ENCODE measurements around the gene SGPP2.
"Not testable (repeated sequence)": the region's sequence is repeated elsewhere in the genome, so short reads cannot be mapped to it uniquely, and the experiment has no call there.

SGPP2 gene

DNA sequence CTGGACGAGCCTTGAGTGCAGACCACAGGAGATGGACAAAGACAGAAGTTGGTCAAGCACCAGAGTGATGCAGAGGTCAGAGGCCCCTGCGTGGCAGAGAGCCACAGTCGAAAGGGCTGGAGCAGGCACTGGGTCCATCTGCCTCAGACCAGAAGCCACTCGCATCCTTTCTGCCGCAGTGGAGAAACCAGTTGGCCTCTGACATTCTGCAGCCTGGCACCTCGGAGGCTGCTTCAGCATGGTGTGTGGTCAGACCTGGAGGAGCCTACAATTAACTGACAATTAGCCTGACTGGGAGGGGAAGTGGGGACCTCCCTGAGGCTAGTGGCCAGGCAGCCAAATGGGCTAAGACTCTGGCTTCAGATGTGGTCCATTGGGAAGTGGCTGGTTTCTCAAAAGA lies 111.1 kb downstream of the SGPP2 start:
- DNase-seq = no peak

DNA sequence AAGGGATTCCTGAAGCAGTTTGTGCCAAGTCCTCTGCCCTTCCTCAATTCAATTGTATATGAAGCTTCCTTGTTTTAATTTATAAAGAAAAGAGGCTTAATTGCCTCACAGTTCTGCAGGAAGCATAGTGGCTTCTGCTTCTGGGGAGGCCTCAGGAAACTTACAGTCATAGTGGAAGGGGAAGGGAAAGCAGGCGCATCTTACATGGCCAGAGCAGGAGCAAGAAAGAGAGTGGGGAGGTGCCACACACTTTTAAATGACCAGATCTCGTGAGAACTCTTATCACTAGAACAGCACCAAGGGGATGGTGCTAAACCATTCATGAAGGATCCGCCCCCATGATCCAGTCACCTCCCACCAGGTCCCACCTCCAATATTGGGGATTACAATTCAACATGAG lies 114.2 kb downstream of the SGPP2 start:
- DNase-seq = no peak

DNA sequence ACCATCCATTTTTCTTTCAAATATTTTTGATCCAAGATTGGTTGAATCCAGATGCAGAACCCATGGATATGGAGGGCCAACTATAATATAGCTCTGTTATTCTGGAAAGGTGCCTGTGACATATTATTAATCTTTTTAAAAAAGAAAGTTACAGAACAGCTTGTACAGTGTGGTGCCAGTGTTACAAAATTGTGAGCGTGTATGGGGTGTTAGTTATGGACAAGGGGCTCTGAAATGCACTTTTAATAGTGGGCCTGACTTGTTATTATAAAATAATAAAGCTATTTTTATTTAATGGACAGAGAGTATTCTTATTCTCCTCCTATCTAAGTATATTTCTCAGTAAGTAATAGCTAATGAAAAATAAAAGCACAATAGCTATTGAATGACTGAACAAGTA lies 120.3 kb downstream of the SGPP2 start:
- no peak for DNase-seq

DNA sequence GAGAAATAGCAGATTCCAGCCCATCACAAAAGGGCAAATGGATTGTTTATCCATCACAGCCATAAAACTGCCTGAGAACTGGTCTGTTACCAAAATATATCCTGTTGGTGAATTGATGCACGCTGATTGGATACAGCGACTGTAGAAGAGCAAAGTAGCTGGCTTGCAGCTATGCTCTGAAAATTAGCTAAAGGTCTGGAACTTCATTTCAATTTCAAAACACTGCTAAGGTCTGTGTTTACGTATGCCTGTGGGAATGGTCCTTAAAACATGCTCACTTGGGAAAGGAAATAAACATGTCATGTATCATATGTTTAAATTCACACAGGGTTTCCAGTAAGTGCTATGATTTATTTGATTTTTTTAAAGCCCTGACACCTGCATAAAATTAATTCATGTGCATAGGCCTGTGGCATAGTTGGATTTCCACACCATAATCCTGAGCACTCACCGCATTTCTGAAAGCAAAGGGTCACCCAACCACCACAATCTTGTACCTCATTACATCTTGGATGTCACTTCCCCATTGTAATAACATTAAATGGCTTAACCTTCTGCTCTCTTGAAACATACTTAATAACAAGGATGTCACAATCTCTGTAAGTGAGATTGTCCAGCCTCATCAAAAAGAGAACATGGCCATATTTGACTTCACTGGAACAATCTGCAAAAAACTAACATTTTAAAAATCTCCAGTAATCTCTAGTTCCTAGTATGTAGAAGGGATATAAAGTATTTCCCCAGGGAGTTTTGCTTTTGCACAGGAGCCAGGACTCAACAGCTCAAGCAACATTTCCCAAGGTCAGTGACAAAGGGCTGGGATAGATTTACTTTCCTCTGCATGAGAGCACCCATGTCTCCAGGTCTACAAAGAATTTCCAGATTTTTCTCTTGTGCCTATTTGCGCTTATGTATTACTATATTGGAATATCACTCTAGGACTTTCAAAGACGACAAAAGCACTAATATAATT lies 121.8 kb downstream of the SGPP2 start:
- no peak for DNase-seq

DNA sequence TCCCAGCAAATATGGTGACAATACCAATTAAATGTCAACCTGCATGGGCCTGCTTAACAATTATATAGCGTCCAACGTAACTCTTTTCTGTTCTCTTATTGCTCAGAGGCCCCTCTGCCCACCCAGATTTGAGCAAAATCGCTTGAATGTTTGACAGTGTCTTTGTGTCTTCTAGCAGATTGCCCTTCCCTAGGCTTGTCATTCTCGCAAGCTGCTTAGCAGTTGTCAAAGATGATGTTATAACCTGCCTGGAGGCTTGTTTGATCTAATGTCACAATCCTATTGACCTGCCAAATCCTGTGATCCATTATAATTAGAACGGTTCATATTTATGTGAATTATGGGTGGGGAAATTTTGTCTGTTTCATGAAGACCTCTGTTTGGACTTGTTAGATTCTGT lies 122.7 kb downstream of the SGPP2 start:
- no peak for DNase-seq

DNA sequence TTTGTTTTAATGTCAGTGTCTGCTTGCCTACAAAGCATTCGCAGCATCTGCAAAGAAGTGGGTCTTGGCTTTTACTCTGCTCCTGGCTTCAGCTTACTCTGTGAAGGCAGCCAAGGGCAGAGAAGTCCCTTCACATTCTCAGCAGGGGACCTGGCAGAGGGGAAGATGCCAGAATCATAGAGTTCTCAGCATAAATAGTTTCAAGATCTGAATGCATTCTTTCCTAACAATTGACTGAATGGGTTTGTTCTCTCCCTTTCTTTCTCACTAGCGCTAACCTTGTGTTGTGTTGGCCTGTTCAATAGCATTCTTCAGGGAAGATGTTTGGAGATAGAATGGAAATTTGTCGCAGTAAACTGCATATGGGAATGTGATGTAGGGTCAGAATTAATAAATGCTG lies 124.6 kb downstream of the SGPP2 start:
- DNase-seq = no peak

DNA sequence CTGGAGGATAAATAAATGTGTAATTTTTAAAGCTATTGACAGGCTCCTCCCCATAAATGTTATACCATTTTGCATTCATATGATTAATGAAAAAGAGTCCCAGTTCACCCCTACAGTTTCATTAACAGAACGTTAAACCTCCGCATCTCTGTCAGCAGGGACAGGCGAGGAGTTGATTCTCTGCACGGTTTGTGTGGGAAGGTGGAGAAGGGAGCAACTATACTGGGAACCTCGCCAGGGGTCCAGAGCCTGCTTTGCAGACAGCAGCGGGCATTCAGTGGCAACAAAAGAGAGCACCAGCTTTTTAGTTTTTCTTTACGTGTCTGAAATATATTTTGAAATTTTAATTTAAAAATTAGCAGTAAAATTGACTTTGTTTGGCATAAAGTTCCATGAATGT lies 130.2 kb downstream of the SGPP2 start:
- DNase-seq = no peak

DNA sequence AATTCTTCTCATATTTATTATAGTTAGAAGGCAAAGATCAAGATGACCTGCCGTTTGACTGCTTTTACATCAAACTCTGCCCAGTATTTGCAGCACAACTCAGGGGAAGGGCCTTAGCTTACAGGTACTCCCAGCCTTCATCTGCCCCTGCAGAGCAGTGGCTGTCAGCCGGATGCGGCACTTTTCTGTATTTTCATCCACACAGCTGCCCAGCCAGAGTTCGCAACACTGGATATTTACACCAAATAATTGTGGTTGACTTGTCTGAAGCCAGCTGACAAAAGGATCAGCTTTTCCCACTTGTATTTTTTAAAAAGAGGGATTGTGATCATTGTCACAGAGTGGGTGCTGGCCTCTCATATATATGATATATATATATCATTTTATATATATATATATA lies 136.8 kb downstream of the SGPP2 start:
- DNase-seq = no peak

DNA sequence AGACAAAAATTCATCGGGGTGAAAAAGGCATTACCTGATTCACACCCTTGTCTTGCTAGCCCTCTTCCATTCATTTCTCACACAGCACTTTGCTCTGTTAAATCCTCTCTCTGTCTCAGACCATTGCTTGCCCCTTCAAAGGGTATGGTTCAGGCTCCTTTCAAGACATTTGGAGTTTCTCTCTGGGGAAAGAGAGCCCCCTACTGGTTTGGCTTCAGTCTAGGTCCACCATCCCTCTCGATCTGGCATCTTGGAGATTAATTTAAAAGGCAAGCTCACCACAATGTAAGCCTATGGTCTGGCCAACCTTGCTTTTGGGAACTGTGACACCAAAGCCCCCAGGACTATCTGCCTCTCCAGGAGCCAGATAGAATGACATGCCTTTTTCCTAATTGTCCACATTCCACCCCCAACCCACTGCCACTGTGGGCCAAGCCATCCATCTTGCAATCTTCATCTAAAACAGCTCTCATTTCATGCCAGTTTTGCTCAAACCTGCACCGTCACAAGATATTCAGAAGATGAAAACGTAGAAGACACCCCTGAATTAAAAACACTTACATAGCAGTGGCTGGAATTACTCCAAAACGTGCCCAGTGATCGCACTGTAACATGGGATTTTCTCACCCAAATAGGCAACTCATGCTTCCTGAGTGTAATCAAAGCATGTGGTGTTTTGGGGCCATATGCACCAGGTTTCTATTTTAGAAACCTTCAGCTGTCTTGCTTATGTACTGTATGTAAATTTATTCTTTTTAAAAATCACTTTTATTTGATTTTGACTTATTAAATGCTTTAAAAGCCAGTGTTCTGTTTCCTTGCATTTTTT lies 137.7 kb downstream of the SGPP2 start:
- peak; percentile 81 for DNase-seq

DNA sequence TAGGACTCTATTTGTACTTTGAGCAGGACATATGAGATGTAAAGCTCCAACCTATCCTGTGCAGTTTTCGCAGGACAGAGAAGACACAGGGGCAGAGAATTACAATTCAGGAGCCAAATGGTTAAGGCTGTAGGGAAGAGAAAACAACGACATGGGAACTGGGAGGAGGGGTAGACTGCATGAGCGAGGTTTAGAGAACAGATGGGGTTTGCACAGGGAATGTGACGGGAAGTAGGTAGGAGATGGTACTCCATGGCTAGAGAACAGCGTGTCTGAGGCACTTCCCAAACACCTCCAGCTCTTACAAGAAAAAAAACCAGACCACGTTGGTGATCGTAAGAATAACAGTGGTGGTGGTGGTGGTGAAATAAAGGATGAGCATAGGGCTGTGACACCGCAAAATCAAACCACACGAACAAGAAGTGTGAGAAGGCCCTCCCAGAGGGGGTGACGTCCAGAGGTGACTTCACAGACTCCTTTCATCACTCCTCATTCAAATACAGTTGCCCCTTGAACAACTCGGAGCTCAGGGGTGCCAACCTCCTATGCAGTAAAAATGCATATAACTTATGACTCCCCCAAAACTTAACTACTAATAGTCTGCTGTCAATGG lies 138.9 kb downstream of the SGPP2 start:
- DNase-seq = no peak

DNA sequence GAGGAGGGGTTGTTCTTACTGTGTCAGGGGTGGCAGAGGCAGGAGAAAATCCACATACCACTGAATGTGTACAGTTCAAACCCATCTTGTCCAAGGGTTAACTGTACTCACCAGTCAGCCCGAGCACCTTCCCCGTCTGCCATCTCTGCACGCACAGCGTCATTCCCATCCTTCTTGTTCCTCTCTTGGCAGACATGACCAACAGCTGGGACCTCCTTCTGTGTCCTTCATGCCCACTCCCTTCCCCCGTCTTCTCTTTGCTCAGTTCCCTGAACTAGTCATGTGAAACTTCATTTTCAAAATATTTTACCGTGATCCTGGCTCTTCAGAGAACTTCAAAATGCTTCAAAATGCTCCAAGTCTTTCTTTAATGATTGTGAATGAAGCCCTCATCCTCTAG lies 139.6 kb downstream of the SGPP2 start:
- DNase-seq = no peak

DNA sequence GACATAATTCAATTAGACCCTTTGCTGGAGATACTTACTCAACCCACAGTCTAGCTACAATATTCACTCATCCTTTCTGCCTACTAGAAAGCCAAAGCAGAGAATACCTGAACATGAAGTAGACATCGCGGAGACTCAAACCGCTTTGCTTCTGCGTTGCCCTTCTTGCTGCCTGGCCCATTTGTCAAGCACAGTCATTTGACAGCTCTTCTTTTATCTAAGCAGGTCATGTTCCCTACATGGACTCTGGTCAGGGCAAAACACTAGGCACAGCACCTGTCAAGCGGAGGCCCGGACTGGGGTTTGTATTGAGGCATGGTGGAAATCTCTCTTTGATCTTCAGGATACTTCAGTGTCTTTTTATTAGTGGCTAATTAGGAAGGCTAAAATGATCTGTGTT lies 141.9 kb downstream of the SGPP2 start:
- no peak for DNase-seq

DNA sequence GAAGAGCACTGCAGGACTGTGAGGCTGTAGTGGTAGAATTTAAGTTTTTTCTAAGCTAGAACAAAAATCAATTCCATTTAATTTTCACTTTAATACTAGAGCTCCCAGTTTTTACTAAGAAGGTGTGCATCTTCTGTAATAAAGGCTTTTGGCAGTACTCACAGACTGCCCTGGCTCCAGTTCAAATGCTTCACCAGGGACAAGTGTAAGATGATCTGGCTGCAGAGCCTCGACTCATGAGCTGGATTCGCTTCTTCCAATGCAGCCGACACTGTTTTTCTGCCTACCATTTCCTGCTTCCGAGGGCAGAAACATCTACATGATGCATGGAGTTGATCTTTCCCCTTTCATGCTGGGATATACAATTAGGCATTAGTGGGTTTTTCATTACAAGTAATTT lies 144.5 kb downstream of the SGPP2 start:
- no peak for DNase-seq

DNA sequence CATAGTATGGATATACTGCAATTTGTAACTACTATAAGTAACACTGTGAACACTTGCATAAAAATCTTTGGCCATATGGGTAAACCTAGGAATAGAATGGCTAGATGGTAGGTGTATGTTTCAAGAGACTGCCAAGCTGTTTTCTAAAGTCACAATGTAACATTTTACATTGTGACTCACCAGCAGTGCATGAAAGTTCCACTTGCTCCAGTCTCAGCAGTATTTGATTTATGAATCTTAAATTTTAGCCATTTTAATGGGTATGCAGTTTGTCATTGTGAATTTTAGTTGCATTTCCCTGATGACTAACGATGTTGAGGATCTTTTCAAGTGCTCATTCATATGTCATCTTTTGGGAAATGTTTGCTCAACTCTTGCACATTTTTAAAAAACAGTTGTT lies 145.5 kb downstream of the SGPP2 start:
- DNase-seq = no peak

DNA sequence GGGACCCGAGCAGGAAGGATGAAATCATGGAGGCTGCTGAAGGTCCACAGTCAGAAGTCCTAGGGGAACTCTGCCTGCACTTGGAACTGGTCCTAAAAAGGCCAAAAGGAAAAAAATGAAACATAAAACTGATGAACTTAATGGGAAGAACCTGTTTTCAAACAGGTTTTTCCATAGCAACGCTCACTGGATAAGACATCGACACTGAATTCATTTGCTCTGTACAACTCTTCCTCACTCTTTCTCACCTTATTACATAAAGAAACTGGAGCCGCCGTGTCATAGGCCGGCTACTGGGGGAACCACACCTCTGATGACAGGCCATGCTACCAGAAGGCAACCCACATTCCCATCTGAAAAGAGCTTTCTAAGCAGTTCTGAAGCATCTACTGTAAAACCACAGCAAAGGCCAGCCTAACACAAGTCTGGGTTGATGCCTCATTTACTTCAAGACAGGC lies 147.9 kb downstream of the SGPP2 start:
- DNase-seq = no peak

DNA sequence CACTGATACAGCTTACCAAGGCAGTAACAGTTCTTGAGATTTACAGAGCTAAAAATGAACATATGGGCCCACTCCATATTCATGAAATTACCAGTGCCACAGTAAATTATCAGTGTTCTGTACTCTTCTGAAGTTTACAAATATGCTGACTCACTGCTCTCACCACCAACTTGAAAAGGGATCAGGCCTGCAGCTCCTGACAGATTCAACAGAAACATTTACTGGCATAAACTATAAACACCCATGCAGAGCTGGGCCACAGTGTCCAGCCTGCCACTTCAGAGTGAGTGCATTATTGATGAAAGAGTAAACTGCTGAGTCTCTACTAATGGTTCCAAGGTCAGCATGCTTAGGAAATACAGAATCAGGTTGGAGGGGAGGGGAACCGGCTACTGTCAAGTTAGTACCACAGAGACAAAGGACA lies 148.4 kb downstream of the SGPP2 start:
- DNase-seq = peak; percentile 85

DNA sequence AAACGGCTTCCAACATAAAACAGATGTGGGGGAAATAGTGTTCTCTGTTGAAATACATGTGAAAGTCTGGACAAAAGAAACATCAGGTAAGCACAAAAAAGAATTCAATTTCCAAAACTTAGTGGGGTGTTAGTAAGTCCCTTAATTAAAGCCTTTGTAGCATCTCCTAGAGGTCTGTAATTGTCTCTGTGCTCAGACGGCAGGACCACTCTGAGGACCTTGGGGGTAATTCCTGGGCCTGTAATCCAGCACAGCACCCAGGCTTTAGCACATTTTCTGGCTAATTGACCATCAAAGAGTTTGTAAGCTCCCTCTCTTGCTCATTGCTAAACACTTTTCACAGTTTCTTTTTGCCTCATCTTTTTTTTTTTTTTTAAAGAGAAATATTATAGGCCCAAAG lies 151.3 kb downstream of the SGPP2 start:
- DNase-seq = no peak

DNA sequence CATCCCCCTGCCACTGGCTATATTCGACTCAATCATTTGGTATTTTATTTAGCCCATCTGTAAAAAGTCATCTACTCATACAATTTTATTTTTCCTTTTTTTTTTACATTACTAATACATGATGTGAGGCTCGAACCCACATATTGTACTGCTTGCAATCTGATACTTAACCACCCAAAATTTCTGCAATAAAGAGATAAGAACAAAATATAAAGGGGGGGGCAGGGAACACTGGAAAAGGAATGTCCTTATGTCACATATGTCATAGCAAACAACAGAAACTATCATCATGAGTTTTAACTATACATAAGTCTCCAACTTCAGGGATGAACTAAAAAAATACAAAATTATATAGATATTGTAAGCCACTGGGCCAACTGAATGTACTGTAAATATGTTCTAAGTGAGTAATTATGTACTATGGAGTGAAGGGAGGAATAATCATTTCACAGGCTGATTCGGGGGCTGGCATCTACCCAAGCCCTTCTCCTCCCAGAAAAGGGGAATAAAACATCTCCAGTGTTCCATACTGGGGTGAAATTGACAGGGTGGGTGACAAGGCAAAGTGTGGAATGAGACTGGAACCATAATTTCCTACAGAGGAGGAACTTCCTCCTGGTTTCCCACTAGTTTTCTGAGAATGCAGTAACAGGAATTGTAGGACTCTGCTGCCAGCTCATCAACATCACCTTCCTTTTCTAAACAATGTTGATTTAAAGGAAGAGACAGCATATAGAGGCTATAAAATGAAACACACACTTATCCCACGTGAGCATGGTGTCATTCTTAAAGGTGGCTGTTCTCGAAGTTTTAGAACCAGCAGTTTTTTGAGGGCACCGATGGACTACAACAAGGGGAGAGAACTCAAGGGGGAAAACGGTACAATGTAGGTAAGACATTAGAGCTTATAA lies 152.1 kb downstream of the SGPP2 start:
- peak; percentile 83 for DNase-seq

DNA sequence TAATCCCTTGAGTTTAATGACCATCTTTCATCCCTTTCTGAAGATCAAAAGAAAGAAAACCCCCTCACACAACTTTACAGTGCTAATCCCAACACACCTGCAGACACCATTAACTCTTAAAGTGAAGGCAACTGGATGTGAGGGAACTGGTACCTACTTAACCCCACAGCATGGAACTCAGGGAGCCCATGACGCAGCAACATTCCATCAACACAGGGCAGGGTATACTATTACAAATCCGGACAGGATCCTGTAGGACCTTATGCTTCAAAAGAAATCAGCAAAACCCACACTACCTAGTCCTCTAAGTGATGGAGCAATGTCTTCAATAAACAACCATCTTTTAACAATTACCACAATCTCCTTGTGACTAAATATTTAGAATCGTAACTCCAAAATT lies 153.0 kb downstream of the SGPP2 start:
- DNase-seq = no peak

DNA sequence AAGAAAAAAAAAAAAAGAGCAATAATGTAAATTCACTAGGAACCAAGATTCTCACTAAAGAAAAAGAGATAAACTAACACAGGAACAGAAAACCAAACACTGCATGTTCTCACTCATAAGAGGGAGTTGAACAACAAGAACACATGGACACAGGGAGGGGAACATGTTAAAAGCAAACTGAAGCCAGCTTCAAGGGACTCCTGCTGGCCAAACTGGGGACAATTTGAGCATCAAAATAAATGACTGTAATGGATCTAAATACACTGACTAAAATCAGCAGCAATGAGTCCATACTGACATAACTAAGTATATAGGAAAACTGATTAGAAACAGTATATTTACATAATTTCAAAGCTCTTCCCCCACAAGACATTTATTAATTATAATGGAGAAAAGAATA lies 158.6 kb downstream of the SGPP2 start:
- peak; percentile 53 for DNase-seq

DNA sequence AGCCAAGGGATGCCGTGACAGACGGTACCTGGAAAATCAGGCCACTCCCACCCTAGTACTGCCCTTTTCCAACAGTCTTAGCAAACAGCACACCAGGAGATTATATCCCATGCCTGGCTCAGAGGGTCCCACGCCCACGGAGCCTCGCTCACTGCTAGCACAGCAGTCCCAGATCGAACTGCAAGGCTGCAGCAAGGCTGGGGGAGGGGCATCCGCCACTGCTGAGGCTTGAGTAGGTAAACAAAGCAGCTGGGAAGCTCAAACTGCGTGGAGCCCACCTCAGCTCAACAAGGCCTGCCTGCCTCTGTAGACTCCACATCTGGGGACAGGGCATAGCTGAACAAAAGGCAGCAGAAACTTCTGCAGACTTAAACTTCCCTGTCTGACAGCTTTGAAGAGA lies 160.2 kb downstream of the SGPP2 start:
- DNase-seq = not testable (repeated sequence)

DNA sequence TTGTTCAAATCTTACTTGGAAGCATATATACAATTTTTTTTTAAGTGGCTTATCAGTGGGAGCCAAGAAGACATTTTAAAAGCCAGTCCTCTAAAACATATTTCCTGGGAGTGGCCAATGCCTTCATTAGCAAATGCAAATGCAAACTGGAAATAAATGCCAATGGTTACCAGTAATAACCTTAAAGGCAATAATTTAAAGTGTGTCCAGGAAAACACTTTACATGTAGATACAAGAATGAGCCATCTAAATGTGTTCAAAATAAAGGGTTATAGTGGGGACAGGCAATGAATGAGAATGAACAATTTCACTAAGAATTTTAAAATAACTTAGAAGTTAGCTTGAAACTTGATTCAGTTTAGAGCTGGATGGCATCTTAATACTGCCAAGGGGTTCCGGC lies 167.3 kb downstream of the SGPP2 start:
- no peak for DNase-seq

All from hematopoietic multipotent progenitor cell treated with erythropoietin and hydrocortisone succinate and interleukin-3 and kit ligand, for 6 days (in vitro differentiated cells).